ENCODE results near the gene ANTXR1.
A peak's percentile ranks its signal among the peaks of the same experiment; 100 is the strongest.

The ANTXR1 gene

DNA sequence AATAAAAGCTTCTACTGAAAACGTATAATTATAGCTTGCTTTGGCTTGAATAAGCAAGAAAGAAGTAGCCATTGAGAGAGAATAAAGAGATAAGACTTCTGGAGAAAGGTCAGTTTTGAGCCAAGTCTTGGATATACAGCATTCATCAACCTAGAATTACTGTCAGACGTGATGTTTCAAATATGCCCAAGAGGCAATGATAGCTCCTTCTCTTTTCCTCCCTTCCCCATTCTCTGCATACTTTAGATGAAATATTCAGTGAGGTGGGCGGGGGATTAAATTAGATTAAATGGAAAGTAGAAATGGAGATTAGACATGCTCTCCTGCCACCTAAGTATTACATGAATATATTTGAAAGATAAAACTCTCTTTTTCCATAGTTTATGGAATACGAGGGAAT, 8.7 kb downstream of the ANTXR1 start:
- H3K36me3 ChIP-seq, result no peaks in the 10 kb centered on the region; the same call in 1 of the 2 replicates
- no peak for TF ChIP-seq CTCF (IDR thresholded peaks at IDR 0.05; ENCODE audit: low read depth, low read length)
- no peaks in the 10 kb centered on the region for H3K27me3 ChIP-seq (ENCODE audit: insufficient read depth, low read depth, severe bottlenecking)
- no peak overlapping the region for H3K4me3 ChIP-seq (ENCODE audit: low read depth, low read length)
- no peaks in the 10 kb centered on the region for H3K9me3 ChIP-seq (ENCODE audit: severe bottlenecking)
- DNase-seq, result no peak
- no peak overlapping the region for H3K27ac ChIP-seq

- Histone ChIP-seq H3K36me3 (no peaks in the 10 kb centered on the region; the same call in 1 of the 2 replicates), H3K27ac (no peak overlapping the region), H3K9me3 (ENCODE audit: severe bottlenecking) (no peaks in the 10 kb centered on the region), H3K27me3 (ENCODE audit: insufficient read depth, low read depth, severe bottlenecking) (no peaks in the 10 kb centered on the region), H3K4me3 (ENCODE audit: low read depth, low read length) (no peak overlapping the region)
- TF ChIP-seq CTCF (IDR thresholded peaks at IDR 0.05; ENCODE audit: low read depth, low read length), result no peak
- no peak for DNase-seq
Observed at GRCh38 chr2:69022548-69022947, 9.6 kb downstream of the ANTXR1 start.

GRCh38 chr2:69023236-69023635, 10.3 kb downstream of the ANTXR1 start:
- no peak overlapping the region for H3K27ac ChIP-seq
- H3K27me3 ChIP-seq (ENCODE audit: insufficient read depth, low read depth, severe bottlenecking), result no peaks in the 10 kb centered on the region
- no peak for DNase-seq
- no peak for TF ChIP-seq CTCF (IDR thresholded peaks at IDR 0.05; ENCODE audit: low read depth, low read length)
- H3K4me3 ChIP-seq (ENCODE audit: low read depth, low read length), result no peak overlapping the region
- no peaks in the 10 kb centered on the region for H3K36me3 ChIP-seq
- H3K9me3 ChIP-seq (ENCODE audit: severe bottlenecking), result no peaks in the 10 kb centered on the region

- H3K27me3 ChIP-seq (ENCODE audit: insufficient read depth, low read depth, severe bottlenecking), result no peaks in the 10 kb centered on the region
- peak; percentile 66; the same call in 1 of the 2 replicates for TF ChIP-seq CTCF (IDR thresholded peaks at IDR 0.05; ENCODE audit: low read depth, low read length)
Observed at GRCh38 chr2:69026026-69026425, 13.0 kb downstream of the ANTXR1 start.

GRCh38 chr2:69026691-69027459, 13.9 kb downstream of the ANTXR1 start:
- no peak for TF ChIP-seq CTCF (IDR thresholded peaks at IDR 0.05; ENCODE audit: low read depth, low read length)
- DNase-seq, result no peak
- H3K27ac ChIP-seq, result no peak overlapping the region
- no peaks in the 10 kb centered on the region for H3K27me3 ChIP-seq (ENCODE audit: insufficient read depth, low read depth, severe bottlenecking)
- no peak overlapping the region for H3K4me3 ChIP-seq (ENCODE audit: low read depth, low read length)
- no peaks in the 10 kb centered on the region for H3K36me3 ChIP-seq
- H3K9me3 ChIP-seq (ENCODE audit: severe bottlenecking), result no peaks in the 10 kb centered on the region

More at GRCh38 chr2:69026026-69026425, 13.0 kb downstream of the ANTXR1 start:
- peak; percentile 68 for DNase-seq
- H3K4me3 ChIP-seq (ENCODE audit: low read depth, low read length), result no peak overlapping the region
- no peak overlapping the region for H3K27ac ChIP-seq
- no peaks in the 10 kb centered on the region for H3K36me3 ChIP-seq
- H3K9me3 ChIP-seq (ENCODE audit: severe bottlenecking), result no peaks in the 10 kb centered on the region
